IPS-11a (cell line): ENCODE measurements around the gene EML5.

ENCODE experiments used
- H3K4me3 ChIP-seq: one replicate; pipeline ENCODE4 v1.5.1; 2013; ENCODE audit warnings: low read depth, low read length, control low read depth

The EML5 gene

GRCh38 chr14:88733121-88733520, 59.6 kb downstream of the EML5 start:
- H3K4me3 ChIP-seq = no peak overlapping the region

GRCh38 chr14:88729159-88729558, 63.6 kb downstream of the EML5 start:
- H3K4me3 ChIP-seq = no peak overlapping the region

DNA sequence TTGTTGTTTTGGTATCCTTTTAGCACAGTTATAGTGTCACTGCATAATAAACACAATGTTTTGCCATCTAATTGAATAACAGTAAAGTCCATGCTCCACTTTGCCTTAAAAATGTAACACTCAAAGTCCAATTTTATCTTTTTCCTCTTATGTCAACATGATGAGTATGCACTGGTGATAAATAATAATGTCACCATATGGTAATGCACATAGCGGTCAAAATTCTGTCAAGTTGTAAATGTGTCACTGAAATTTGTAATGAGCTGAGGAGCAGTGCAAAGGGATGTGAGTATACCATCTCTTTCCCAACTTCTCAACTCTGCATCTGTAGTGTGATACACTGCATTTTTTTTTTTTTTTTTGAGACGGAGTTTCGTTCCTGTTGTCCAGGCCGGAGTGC, 65.7 kb downstream of the EML5 start:
- H3K4me3 ChIP-seq = no peak overlapping the region

DNA sequence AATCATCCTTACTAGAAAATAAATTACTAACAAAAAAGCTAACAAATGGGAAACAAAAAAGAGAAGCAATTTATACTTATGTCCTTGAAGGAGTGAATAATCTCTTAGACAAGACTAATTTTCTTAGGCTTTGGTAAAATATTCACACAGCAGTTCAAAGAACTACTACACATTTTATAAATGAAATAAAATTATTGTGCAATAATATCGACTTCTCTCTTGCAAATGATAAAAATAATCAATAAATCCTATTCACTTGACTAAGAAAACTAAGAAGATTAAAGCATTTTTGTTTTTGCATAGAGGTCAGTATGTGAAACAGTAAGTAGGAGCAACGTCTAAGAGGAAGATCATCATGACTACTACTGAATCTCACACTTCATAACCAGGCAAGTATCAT, 82.0 kb downstream of the EML5 start:
- no peak overlapping the region for H3K4me3 ChIP-seq

DNA sequence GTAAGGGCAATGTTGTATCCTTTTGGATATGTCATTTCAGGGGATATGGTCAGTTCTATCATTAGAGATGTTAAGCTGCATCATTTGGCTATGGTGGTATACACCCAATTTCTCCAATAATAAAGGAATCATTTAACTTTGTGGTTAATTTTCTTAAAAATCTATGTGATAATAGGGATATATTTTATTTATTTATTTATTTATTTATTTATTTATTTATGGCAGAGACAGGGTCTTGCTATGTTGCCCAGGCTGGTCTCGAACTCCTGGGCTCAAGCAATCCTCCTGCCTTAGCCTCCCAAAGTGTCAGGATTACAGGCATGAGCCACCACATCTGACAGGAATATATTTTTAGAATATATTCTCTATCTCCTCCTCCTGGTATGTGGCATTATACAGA, 85.7 kb downstream of the EML5 start:
- H3K4me3 ChIP-seq = no peak overlapping the region

DNA sequence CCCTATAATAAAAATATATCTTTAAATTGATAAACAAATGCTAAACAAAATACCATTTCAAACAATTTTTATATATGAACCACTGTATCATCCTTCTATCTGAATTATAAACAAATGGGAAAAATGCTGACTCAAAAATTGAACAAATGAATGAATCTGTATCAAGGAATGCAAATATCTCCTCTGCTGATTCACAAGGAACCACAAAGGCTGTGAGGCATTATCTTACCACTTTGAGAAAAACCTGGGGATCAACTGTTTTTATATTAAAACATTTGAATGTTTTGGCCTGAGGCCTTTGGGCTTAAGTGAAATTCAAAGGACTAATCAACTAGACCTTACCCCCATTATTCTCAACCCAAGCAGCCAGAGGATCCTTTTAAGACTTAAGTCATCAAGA, 86.3 kb downstream of the EML5 start:
- no peak overlapping the region for H3K4me3 ChIP-seq

- no peak overlapping the region for H3K4me3 ChIP-seq
These were observed 94.1 kb downstream of the EML5 start for GRCh38 chr14:88698651-88699050.

- no peak overlapping the region for H3K4me3 ChIP-seq
These were observed 96.9 kb downstream of the EML5 start for GRCh38 chr14:88695870-88696269.

GRCh38 chr14:88688386-88688785, 104.4 kb downstream of the EML5 start:
- H3K4me3 ChIP-seq = no peak overlapping the region

GRCh38 chr14:88683119-88683518, 109.6 kb downstream of the EML5 start:
- no peak overlapping the region for H3K4me3 ChIP-seq

- no peak overlapping the region for H3K4me3 ChIP-seq
These were observed 110.1 kb downstream of the EML5 start for GRCh38 chr14:88682495-88683114.

GRCh38 chr14:88681755-88682494, 110.8 kb downstream of the EML5 start:
- H3K4me3 ChIP-seq = no peak overlapping the region

- no peak overlapping the region for H3K4me3 ChIP-seq
These were observed 123.4 kb downstream of the EML5 start for GRCh38 chr14:88669346-88669745.

DNA sequence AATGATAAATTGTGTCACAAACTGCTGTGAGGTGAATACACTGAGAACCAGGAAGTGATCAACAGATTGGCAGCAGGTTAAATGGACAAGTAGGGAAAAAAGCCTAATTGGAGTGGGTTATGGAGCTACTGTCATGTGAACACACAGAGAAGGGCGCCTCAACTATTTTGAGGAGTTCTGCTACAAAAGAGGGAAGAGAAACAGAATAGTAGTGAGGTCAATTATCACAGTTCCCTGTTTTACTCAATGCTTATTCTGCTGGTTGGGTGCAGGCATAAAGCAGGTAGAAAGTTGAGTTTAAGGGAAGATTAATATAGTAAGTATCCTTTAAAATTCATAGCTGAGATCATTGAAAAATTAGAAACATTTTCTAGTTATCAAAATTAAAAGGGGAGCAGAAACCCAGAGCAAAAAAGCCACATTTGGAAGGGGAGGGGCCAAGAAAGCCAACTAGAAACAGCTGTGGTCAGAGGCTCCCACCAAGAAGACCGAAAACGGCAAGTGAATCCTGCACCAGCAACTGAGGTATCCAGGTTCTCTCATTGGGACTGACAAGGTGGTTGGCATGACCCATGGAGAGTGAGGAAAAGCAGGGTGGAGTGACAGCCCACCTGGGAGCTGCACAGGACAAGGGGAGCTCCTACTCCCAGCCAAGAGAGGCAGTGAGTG, 124.2 kb downstream of the EML5 start:
- H3K4me3 ChIP-seq = no peak overlapping the region

DNA sequence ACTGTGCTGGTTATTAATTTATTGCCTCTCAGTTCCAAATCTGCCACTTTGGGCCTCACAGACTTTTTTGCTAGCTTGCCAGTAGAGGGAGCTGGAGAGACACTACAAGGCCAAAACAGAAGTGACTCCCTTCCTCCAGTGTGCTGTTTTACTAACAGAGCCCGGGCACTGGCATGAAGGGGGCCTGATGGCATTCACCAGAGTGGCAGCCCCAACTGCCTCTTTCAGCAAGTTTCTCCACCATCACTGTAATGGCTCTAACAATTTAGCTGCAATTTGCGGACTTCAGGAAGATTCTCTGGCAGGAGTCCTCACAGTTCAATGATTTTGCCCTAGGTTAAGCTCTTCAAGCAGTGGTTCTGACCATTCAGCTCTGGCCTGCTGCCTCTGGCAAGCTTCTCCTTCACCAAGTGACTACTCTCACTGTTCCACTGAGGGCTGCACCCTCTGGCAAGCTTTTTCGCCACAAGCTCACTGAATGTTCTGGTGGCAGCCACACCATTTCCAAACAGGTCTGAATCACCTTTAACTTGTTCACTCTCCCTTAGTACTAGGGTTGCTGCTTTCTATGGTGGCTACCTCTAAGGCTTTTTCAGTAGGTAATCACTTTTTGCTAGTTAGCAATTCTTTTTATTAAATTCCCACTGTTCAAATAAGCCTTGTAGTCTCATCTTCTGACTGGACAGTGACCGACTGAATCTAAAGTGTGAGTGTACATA, 125.0 kb downstream of the EML5 start:
- no peak overlapping the region for H3K4me3 ChIP-seq

GRCh38 chr14:88660056-88660455, 132.7 kb downstream of the EML5 start:
- no peak overlapping the region for H3K4me3 ChIP-seq

- no peak overlapping the region for H3K4me3 ChIP-seq
These were observed 153.5 kb downstream of the EML5 start for GRCh38 chr14:88639221-88639620.

DNA sequence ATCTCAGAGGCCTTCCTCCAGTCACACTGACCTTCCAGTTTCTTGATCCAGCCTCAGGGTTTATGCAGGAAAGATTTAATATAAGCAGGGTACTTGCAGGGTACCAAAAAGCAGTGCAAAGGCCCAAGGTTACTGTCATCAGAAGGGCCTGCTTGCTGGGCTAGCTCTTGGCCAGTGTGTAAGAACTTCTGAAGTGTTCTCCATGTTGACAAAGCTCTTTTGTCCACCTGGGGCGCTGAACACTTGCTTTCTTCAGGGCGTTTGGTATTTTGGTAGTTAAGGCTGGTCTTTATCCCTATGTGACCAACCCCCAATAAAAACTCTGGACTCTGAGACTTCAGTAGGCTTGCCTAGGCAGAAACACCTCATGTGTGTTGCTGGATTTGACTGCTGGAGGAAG, 160.2 kb downstream of the EML5 start:
- H3K4me3 ChIP-seq = no peak overlapping the region

- H3K4me3 ChIP-seq = no peak overlapping the region
These were observed 161.7 kb downstream of the EML5 start for GRCh38 chr14:88631091-88631490.

- H3K4me3 ChIP-seq = no peak overlapping the region
These were observed 162.2 kb downstream of the EML5 start for GRCh38 chr14:88630565-88630964.

DNA sequence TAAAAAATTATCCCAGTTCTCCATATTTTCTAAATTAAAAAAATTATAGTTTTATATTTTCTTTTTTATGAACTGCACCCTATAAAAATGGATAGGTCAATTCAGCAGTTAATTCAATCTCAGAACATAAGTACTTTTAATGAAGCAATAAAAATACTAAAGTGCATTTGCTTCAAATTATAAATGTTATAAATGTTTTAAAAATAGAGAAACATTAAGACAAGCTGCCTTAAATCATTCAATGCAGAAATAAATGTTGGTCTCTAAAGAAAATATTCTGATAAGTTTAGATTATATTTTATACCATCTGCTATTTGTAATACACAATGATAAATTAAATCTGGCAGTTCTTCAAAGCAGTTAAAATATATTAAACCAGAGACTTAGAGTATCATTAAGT, 164.3 kb downstream of the EML5 start:
- H3K4me3 ChIP-seq = no peak overlapping the region

DNA sequence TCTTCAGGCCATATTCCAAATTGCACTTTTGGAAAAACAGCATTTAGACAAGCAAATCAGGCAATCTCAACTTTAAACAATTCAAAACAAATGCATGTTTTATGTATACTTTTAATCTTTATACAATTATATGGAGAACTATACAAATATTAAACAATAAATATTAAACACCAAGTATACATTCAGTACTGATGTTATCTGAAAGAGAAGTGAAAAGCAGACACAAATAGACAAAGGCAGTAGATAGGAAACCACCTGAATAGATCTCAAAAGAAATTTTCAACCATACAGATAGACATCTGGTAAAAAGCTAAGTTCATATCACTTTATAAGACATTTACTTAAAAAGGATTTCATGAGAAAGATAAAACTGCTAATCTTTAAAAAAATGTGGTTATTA, 164.7 kb downstream of the EML5 start:
- H3K4me3 ChIP-seq = no peak overlapping the region
